Measurements from ENCODE around the gene KMT2A.
"Not testable (repeated sequence)": the region's sequence is repeated elsewhere in the genome, so short reads cannot be mapped to it uniquely, and the experiment has no call there.

KMT2A gene

DNA sequence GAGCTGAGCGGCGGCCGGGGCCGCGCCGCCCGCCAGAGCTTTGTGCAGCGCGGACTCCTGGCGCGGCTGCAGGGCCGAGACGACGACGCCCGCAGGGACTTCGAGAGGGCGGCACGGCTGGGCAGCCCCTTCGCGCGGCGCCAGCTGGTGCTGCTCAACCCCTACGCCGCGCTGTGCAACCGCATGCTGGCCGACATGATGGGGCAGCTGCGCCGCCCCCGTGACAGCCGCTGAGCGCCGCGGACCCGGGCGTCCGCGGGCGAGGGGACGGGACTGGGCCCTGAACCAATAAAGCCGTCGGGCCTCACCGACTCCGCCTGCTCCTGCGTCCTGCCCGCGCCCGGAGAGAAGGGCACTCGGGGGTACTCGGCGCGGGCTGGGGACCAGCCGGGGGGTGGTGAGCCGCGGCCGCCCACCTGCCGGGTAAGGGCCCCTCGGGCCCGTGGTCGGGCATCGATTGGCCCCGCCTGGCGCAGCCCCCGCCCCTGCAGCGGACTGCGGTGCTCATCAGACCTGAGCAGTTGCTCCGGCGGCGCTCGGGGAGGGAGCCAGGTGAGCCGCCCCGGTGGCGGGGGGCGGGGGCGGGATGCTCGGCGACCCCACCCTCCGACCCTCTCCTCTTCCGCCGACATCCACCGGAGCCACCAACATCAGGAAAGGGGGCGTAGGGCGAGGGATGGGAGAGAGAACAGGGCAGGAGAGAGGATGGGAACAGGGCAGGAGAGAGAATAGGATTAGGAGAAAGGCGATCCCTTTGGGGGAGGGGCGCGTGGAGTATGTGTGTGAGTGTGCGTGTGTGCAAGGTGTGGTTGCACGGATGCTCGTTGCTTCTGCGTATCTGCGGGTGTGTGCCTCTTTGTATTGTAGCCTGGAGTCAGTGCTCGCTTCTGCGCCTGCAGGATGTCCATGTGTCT is 94.6 kb downstream of the KMT2A start, which contains the start of gene TMEM25:
TMEM25 (plus strand) TSS at position 510 of the 914 bp plus-strand sequence. CDS start 610 bp downstream, outside the sequence.
- DNase-seq (ENCODE audit: extremely low spot score, insufficient read length, low read depth) = peak; percentile 77
- FAIRE-seq = peak; percentile 47

DNA sequence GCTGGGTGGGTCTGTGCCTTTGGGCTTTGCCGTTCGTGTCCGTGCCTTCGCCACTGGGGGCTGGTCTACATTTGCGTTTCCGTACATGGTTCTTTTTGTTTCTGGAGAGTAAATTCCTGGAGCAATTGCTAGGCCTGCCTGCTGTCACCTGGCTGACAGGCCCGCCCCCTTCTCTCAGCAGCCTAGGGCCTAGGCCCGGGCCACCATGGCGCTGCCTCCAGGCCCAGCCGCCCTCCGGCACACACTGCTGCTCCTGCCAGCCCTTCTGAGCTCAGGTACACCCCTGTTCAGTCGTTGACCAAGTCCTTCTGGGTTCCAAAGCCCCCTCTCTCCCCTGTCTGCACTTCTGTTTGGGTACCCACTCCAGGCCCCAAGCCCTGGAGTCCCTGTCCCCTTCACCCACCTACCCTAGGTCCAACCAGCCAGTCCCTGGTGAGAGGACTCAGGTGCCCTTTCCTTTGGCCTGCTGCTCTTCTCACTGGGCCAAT is 95.3 kb downstream of the KMT2A start:
- no peak for DNase-seq (ENCODE audit: extremely low spot score, insufficient read length, low read depth)
- no peak for FAIRE-seq

DNA sequence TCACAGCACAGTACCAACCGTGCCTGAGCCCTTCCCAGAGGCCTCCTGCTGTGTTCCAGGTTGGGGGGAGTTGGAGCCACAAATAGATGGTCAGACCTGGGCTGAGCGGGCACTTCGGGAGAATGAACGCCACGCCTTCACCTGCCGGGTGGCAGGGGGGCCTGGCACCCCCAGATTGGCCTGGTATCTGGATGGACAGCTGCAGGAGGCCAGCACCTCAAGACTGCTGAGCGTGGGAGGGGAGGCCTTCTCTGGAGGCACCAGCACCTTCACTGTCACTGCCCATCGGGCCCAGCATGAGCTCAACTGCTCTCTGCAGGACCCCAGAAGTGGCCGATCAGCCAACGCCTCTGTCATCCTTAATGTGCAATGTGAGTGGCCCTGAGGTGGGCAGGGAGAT is 95.8 kb downstream of the KMT2A start:
- FAIRE-seq (no peak), DNase-seq (ENCODE audit: extremely low spot score, insufficient read length, low read depth) (no peak)

DNA sequence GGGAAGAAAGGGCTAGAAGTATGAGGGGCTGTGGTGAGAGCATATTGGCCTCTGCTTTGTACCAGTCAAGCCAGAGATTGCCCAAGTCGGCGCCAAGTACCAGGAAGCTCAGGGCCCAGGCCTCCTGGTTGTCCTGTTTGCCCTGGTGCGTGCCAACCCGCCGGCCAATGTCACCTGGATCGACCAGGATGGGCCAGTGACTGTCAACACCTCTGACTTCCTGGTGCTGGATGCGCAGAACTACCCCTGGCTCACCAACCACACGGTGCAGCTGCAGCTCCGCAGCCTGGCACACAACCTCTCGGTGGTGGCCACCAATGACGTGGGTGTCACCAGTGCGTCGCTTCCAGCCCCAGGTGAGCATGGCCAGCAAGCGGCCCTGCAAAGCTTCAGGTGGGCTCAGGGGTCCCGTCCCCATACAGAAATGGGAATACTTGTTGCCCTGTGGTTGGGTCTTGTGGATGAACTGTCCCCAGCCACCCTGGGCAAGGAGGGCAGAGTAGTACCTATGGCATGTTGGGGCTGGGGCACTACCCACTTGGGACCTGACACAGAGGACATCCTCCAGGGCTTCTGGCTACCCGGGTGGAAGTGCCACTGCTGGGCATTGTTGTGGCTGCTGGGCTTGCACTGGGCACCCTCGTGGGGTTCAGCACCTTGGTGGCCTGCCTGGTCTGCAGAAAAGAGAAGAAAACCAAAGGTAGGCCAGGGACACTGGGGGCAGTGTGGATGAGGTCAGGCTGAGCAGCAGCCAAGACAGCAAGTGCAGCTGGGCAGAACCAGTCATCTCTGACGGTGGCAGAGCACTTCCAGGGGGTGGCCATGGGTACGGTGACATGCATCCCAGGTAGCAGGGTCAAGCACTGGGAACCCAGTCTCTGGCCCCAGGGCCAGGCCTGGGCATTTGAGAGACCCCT is 96.8 kb downstream of the KMT2A start:
- DNase-seq (ENCODE audit: extremely low spot score, insufficient read length, low read depth) = no peak
- no peak for FAIRE-seq

DNA sequence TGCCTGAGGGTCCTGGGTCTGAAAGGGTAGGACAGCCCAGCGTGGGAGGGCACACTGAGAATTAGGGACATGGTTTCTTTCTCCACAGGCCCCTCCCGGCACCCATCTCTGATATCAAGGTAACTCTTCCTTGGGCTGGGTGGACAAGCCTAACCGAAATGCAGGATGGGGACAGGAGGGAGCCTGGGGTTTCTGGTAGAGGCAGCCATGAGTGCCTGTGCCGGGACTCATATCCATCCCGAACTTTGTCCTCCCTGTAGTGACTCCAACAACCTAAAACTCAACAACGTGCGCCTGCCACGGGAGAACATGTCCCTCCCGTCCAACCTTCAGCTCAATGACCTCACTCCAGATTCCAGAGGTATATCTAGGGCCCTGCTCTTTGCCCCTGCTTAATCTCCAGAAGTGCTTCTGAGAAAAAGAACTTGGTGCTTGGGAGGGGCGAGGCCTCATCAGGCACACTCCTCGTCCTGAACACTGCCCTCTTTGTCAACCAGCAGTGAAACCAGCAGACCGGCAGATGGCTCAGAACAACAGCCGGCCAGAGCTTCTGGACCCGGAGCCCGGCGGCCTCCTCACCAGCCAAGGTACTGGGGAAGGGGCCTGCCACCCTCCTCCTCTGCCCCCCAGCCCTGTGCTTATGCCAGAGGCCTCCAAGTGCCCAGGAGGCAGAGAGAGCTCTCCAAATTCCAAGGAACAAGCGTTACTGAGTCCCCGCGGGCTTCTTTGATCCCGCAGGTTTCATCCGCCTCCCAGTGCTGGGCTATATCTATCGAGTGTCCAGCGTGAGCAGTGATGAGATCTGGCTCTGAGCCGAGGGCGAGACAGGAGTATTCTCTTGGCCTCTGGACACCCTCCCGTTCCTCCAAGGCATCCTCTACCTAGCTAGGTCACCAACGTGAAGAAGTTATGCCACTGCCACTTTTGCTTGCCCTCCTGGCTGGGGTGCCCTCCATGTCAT is 97.8 kb downstream of the KMT2A start:
- DNase-seq (ENCODE audit: extremely low spot score, insufficient read length, low read depth) (no peak), FAIRE-seq (no peak)

DNA sequence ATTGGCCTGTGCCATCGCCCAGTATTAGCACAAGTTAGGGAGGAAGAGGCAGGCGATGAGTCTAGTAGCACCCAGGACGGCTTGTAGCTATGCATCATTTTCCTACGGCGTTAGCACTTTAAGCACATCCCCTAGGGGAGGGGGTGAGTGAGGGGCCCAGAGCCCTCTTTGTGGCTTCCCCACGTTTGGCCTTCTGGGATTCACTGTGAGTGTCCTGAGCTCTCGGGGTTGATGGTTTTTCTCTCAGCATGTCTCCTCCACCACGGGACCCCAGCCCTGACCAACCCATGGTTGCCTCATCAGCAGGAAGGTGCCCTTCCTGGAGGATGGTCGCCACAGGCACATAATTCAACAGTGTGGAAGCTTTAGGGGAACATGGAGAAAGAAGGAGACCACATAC is 99.0 kb downstream of the KMT2A start:
- FAIRE-seq = no peak
- DNase-seq (ENCODE audit: extremely low spot score, insufficient read length, low read depth) = no peak

DNA sequence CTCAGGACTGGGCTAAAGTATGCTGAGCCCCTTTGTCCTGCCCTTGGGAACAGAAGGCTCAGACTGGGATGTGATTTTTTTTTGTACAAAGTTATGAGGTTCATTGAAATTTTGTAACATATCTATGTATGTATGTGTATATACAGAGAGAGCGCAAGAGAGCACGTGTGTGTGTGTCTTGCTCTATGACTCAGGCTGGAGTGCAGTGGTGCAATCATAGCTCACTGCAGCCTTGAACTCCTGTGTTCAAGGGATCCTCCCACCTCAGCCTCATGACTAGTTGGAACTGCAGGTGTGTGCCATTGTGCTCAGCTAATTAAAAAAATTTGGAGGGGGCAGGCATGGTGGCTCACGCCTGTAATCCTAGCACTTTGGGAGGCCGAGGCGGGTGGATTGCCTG is 100.4 kb downstream of the KMT2A start:
- FAIRE-seq (no peak), DNase-seq (ENCODE audit: extremely low spot score, insufficient read length, low read depth) (no peak)

DNA sequence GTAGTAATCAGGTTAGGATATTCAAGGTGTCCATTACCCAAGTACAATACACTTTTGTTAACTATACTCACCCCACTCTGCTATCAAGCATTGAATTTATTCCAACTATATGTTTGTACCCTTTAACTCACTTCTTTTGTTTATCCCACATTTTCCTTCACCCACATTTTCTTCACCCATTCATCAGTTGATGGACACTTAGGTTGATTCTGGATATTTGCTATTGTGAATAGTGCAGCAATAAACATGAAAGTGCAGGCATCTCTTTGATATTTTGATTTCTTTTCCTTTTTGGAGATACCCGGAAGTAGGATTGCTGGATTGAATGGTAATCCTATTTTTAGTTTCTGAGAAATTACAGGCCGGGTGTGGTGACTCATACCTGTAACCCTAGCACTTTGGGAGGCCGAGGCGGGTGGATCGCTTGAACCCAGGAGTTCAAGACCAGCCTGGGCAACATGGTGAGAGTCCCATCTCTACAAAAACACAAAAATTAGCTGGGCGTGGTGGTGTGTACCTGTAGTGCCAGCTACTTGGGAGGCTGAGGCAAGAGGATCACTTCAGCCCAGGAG is 101.2 kb downstream of the KMT2A start:
- no peak for FAIRE-seq

DNA sequence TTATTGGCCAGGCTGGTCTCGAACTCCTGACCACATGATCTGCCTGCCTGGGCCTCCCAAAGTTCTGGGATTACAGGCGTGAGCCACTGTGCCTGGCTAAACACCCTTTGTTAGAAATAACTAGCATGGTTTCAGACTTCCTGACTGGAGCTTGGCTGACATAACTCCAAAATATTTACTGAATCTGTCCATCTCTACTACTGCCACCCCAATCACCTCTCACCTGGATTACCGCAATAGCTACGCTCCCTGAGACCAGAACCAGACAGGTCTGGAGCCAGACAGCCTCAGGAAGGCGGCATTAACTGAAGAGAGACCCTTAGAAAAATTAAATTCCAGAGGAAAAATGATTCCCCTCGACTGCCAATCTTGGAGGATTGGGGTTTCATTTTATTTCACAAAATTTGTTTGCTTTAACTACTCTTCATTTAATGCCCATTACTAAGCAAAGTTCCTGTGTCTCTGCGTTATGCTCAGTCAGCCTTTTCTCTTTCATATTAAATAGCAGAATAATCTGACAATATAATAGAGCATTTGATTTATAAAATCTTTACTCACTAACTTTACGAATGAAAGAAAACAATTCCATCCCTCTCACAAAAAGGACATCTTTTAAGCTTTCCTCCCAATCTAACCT is 107.8 kb downstream of the KMT2A start:
- DNase-seq (ENCODE audit: extremely low spot score, insufficient read length, low read depth) (no peak), FAIRE-seq (no peak)

More for the DNA sequence above, 101.2 kb downstream of the KMT2A start:
- DNase-seq (ENCODE audit: extremely low spot score, insufficient read length, low read depth) = no peak

DNA sequence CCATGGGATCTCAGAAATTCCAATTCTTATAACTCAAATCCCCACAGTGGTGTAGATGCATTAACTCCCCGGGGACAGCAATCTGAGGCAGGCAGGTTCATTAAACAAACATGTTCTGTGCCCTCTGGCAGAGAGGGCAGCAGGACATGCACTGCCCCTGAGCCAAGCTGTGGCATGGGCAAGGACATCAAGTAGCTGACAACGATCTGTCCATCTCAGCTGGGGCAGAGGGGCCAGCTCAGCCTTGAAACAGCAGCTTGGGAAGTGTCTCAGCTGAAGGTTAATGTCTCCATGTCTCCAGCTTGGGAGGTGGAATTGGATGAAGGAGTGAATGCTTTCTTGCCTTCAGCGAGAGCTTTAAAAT is 108.3 kb downstream of the KMT2A start:
- no peak for DNase-seq (ENCODE audit: extremely low spot score, insufficient read length, low read depth)
- no peak for FAIRE-seq

DNA sequence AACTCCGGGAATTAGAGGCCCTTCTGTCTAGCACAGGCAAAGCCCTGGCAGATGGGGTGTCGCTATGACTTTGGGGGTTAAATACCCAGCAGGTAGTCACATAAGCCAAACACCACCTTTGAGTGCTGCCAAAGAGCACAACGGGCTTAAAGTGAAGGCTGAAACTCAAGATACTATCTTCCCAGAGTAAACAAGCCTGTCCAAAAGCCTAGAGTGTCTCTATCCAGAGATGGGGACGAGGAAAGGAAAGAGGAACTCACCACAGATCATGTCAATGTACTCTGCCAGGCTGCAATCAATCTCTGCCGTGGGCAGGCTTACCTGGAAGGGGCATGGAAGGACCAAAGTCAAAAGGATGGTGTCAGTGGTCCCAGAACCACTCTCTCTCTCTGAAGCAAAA is 109.2 kb downstream of the KMT2A start:
- no peak for FAIRE-seq
- DNase-seq (ENCODE audit: extremely low spot score, insufficient read length, low read depth) = no peak

DNA sequence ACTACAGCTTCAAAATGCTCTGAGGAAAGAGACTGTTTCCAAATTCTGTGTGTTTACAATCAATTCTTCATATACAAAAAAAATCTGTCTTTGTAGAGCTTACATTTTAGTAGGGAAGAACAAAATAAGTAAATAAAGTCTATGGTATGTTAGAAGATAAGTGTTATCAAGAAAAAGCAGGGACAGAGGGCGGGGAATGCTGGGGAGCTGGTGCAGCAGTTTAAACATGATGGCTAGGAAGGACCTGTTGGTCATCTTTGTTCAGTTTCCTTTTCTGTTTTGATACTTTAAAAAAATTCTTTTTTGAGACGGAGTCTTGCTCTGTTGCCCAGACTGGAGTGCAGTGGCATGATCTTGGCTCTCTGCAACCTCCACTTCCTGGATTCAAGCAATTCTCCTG is 110.8 kb downstream of the KMT2A start:
- no peak for FAIRE-seq
- DNase-seq (ENCODE audit: extremely low spot score, insufficient read length, low read depth) = no peak

DNA sequence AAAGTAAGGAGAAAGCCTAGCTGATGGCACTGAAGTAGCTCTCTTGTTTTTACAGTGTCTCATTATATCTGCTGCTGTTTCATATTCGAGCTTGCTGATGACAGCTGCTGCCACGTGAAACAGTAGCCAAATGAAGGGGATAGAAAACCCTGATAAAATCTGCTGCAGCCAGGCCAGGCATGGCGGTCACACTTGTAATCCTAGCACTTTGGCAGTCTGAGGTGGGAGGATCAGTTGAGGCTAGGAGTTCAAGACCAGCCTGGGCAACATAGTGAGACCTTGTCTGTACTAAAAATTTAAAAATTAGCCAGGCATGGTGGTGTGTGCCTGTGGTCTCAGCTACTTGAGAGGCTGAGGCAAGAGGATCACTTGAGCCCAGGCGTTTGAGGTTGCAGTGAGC is 116.0 kb downstream of the KMT2A start:
- DNase-seq (ENCODE audit: extremely low spot score, insufficient read length, low read depth) (no peak), FAIRE-seq (no peak)

DNA sequence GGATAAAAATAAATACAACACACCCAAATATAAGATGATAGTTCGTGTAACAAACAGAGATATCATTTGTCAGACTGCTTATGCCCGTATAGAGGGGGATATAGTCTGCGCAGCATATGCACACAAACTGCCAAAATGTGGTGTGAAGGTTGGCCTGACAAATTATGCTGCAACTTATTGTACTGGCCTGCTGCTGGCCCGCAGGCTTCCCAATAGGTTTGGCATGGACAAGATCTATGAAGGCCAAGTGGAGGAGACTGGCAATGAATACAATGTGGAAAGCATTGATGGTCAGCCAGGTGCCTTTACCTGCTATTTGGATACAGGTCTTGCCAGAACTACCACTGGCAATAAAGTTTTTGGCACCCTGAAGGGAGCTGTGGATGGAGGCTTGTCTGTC is 124.5 kb downstream of the KMT2A start:
- no peak for DNase-seq (ENCODE audit: extremely low spot score, insufficient read length, low read depth)
- no peak for FAIRE-seq

DNA sequence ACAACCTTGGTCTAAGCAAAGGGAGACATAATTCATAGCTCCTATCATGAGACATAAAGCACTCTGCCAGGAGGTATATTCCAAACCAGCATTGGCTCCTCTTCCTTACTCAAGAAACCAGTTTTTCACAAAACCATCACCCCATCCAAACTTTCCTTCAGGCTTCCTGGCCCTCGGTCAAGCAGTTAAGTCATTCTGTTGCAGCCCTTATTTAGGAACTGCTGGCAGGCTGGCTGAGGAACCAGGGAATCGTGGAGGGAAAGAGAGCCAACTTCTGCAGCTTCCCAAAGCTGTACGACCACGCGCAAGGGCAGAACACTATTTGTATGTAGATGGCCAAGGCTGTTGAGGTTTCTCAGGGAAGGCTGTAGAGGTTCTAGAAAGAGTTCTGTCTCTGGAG is 128.8 kb downstream of the KMT2A start:
- no peak for FAIRE-seq
- no peak for DNase-seq (ENCODE audit: extremely low spot score, insufficient read length, low read depth)

DNA sequence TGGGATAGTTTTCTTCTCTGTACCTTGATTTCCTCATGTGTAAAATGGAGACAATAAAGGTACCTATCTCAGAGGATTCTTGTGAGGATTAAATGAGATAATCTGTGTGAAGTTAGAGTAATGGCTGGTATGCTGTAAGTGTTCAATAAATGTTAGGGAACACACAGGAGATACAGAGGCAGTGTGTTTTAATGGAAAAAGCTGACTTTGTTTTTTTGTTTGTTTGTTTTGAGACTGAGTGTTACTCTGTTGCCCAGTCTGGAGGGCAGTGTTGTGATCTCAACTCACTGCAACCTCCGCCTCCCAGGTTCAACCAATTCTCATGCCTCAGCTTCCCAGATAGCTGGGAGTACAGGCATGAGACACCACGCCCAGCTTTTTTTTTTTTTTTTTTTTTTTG is 133.4 kb downstream of the KMT2A start:
- DNase-seq (ENCODE audit: extremely low spot score, insufficient read length, low read depth) = no peak
- no peak for FAIRE-seq

DNA sequence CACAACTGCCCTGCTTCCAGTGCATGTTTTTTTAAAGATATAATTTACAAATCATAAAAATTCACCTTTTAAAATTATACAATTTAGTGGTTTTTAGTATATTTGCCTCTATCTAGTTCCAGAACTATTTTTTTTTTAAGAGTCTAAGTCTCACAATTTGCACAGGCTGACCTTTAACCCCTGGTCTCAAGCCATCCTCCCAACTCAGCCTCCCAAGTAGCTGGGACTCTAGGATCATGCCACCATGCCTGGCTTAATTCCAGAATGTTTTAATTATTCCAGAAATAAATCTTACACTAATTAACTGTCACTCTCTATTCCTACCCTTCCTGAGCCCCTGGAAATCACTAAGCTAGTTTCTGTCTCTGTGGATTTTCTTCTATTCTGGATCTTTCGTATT is 134.5 kb downstream of the KMT2A start:
- FAIRE-seq (no peak), DNase-seq (ENCODE audit: extremely low spot score, insufficient read length, low read depth) (no peak)

DNA sequence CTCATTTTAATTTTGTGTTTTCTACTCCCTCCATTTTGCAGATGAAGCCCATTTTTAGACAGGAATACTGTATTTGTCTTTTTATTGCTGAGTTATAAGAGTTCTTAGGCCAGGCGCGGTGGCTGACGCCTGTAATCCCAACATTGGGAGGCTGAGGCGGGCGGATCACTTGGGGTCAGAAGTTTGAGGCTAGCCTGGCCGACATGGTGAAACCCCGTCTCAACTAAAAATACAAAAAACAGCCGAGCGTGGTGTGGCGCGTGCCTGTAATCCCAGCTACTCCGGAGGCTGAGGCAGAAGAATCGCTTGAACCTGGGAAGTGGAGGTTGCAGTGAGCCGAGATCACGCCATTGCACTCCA is 135.4 kb downstream of the KMT2A start:
- FAIRE-seq; DNase-seq (ENCODE audit: extremely low spot score, insufficient read length, low read depth): not testable (repeated sequence)
